ENCODE data around the gene EDIL3. TPM values are rescaled to one million over a fixed set of nuclear protein-coding genes. Genes with fewer than 3 reads are reported as not detected.

EDIL3 gene
- total and polyA plus RNA-seq, 4 donors: 8.3 to 66.0 (median 11.0) TPM

DNA sequence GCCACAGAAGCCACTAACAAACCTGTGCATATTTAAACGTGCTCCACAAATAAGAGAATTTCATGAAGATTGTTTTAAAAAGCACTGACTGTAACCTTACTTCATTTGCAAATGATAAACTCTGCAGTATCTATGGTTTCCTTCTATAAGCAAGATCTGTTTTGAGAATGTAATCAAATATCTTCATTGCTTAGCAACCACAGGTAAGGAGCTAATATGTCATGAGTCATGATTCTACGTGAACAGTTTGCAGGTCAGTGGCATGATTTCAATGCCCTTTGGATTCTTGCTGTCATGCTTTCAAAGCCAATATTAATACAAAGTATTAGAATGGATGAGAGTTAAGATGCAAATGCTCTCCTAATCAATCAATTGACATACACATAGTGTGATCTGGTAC lies 325.0 kb downstream of the EDIL3 start:
- 85 to 88% methylated on average over 2 of the region's 2 CpGs for WGBS, 2 donors
- Histone ChIP-seq H3K27ac (ENCODE audit: low read depth in 1 of 2, low read length in 1 of 2) (no peak overlapping the region), H3K36me3 (ENCODE audit: control insufficient read depth in 4 of 4, insufficient read depth in 4 of 4, low read length in 4 of 4) (peaks cover 0 to 6% (median under 1%) of the 10 kb centered on the region in 4 donors), H3K4me3 (no peak overlapping the region), H3K9me3 (ENCODE audit: control insufficient read depth in 4 of 4, insufficient read depth in 3 of 4, low read length in 3 of 4) (no peaks in the 10 kb centered on the region), H3K27me3 (ENCODE audit: control insufficient read depth in 3 of 3, insufficient read depth in 3 of 3, low read length in 2 of 3) (no peaks in the 10 kb centered on the region), H3K4me1 (ENCODE audit: control insufficient read depth in 5 of 5, insufficient read depth in 5 of 5, low read length in 5 of 5) (no peaks in the 10 kb centered on the region), H3K9ac (ENCODE audit: insufficient read depth in 1 of 2, low read length in 2 of 2) (no peak overlapping the region)
- ATAC-seq (ENCODE audit: insufficient read depth, low FRiP score): no peak
- no peak for TF ChIP-seq CTCF (IDR thresholded peaks at IDR 0.05; ENCODE audit: control extremely low read depth, extremely low read depth)
- DNase-seq: no peak

GRCh38 chr5:84058561-84058960 lies 326.1 kb downstream of the EDIL3 start:
- ATAC-seq (ENCODE audit: insufficient read depth, low FRiP score): no peak
- Histone ChIP-seq H3K9me3 (ENCODE audit: control insufficient read depth in 4 of 4, insufficient read depth in 3 of 4, low read length in 3 of 4) (no peaks in the 10 kb centered on the region), H3K36me3 (ENCODE audit: control insufficient read depth in 4 of 4, insufficient read depth in 4 of 4, low read length in 4 of 4) (peaks cover 0 to 4% (median under 1%) of the 10 kb centered on the region in 4 donors), H3K4me1 (ENCODE audit: control insufficient read depth in 5 of 5, insufficient read depth in 5 of 5, low read length in 5 of 5) (no peaks in the 10 kb centered on the region), H3K27ac (ENCODE audit: low read depth in 1 of 2, low read length in 1 of 2) (no peak overlapping the region), H3K4me3 (no peak overlapping the region), H3K9ac (ENCODE audit: insufficient read depth in 1 of 2, low read length in 2 of 2) (no peak overlapping the region), H3K27me3 (ENCODE audit: control insufficient read depth in 3 of 3, insufficient read depth in 3 of 3, low read length in 2 of 3) (no peaks in the 10 kb centered on the region)
- no peak for TF ChIP-seq CTCF (IDR thresholded peaks at IDR 0.05; ENCODE audit: control extremely low read depth, extremely low read depth)
- 65 to 83% methylated on average over 2 of the region's 2 CpGs for WGBS, 2 donors
- no peak for DNase-seq

DNA sequence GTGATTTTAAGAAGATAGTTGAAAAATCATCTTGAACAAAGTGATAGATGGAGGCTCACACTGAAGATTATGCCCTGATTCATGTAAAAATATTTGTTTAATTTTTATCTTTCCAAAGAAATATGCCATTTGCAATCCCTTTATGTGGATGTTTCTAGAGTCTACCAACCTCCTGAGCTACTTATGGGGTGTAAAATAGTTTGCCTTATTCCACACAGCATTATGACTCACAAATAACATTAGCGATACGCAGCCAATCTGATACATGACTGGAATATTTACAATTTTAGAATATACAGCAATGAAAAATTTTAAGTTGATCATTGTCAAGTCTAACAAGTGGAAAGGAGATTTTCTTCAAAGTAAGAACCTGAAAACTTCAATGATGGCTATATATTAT lies 327.5 kb downstream of the EDIL3 start:
- WGBS, 2 donors: 94 to 96% methylated on average over 2 of the region's 2 CpGs
- ATAC-seq (ENCODE audit: insufficient read depth, low FRiP score) (no peak), DNase-seq (no peak)
- H3K9ac ChIP-seq (ENCODE audit: insufficient read depth in 1 of 2, low read length in 2 of 2): no peak overlapping the region
- H3K27ac ChIP-seq (ENCODE audit: low read depth in 1 of 2, low read length in 1 of 2): no peak overlapping the region
- H3K36me3 ChIP-seq (ENCODE audit: control insufficient read depth in 4 of 4, insufficient read depth in 4 of 4, low read length in 4 of 4): peaks cover 0 to 4% (median under 1%) of the 10 kb centered on the region in 4 donors
- no peak for TF ChIP-seq CTCF (IDR thresholded peaks at IDR 0.05; ENCODE audit: control extremely low read depth, extremely low read depth)
- no peaks in the 10 kb centered on the region for H3K9me3 ChIP-seq (ENCODE audit: control insufficient read depth in 4 of 4, insufficient read depth in 3 of 4, low read length in 3 of 4)
- no peak overlapping the region for H3K4me3 ChIP-seq
- H3K27me3 ChIP-seq (ENCODE audit: control insufficient read depth in 3 of 3, insufficient read depth in 3 of 3, low read length in 2 of 3): no peaks in the 10 kb centered on the region
- no peaks in the 10 kb centered on the region for H3K4me1 ChIP-seq (ENCODE audit: control insufficient read depth in 5 of 5, insufficient read depth in 5 of 5, low read length in 5 of 5)

- H3K27me3 ChIP-seq (ENCODE audit: control insufficient read depth in 3 of 3, insufficient read depth in 3 of 3, low read length in 2 of 3): no peaks in the 10 kb centered on the region
- no peak overlapping the region for H3K9ac ChIP-seq (ENCODE audit: insufficient read depth in 1 of 2, low read length in 2 of 2)
Measured at GRCh38 chr5:84045964-84046363, 338.7 kb downstream of the EDIL3 start.

More at GRCh38 chr5:84045964-84046363, 338.7 kb downstream of the EDIL3 start:
- no peak overlapping the region for H3K4me3 ChIP-seq
- 87 to 90% methylated on average over 3 of the region's 3 CpGs for WGBS, 2 donors
- peaks cover 0 to 2% (median 0%) of the 10 kb centered on the region in 4 donors for H3K9me3 ChIP-seq (ENCODE audit: control insufficient read depth in 4 of 4, insufficient read depth in 3 of 4, low read length in 3 of 4)
- DNase-seq (no peak), ATAC-seq (ENCODE audit: insufficient read depth, low FRiP score) (no peak)
- no peaks in the 10 kb centered on the region for H3K4me1 ChIP-seq (ENCODE audit: control insufficient read depth in 5 of 5, insufficient read depth in 5 of 5, low read length in 5 of 5)
- no peak overlapping the region for H3K27ac ChIP-seq (ENCODE audit: low read depth in 1 of 2, low read length in 1 of 2)
- TF ChIP-seq CTCF (IDR thresholded peaks at IDR 0.05; ENCODE audit: control extremely low read depth, extremely low read depth): no peak
- H3K36me3 ChIP-seq (ENCODE audit: control insufficient read depth in 4 of 4, insufficient read depth in 4 of 4, low read length in 4 of 4): no peaks in the 10 kb centered on the region

Data from lung (tissue), 12 donors.